ENCODE measurements around the gene AGR2. TPM values are rescaled to one million over a fixed set of nuclear protein-coding genes. Genes with fewer than 3 reads are reported as not detected.

The AGR2 gene
- total RNA-seq, 1 experiment from 2014 or later = 0.65 TPM

DNA sequence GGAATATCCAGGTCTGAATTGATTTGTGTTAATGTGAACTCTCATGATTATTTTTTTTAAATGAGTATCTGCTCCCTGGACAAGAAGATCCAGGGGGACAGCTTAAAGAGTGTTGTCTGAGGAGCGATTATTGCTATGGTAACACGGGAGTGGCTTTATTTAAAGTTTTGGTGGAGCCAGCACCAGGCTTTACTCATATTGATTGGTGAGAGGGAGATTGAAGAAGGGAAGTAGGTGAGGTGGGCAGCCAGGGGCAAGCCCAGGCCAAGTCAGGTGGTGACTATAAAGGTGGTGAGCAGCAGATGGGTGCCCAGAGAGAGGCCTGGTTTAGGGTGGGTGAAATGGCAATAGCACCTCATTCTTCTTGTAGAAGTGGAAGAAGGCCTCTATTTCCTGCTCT, 10.2 kb upstream of the AGR2 start:
- no peak for DNase-seq (ENCODE audit: unreplicated experiment)
- BruUV-seq (replicated peaks) = no TSS peak
- TF ChIP-seq, protein P1, sequence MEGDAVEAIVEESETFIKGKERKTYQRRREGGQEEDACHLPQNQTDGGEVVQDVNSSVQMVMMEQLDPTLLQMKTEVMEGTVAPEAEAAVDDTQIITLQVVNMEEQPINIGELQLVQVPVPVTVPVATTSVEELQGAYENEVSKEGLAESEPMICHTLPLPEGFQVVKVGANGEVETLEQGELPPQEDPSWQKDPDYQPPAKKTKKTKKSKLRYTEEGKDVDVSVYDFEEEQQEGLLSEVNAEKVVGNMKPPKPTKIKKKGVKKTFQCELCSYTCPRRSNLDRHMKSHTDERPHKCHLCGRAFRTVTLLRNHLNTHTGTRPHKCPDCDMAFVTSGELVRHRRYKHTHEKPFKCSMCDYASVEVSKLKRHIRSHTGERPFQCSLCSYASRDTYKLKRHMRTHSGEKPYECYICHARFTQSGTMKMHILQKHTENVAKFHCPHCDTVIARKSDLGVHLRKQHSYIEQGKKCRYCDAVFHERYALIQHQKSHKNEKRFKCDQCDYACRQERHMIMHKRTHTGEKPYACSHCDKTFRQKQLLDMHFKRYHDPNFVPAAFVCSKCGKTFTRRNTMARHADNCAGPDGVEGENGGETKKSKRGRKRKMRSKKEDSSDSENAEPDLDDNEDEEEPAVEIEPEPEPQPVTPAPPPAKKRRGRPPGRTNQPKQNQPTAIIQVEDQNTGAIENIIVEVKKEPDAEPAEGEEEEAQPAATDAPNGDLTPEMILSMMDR (IDR thresholded peaks at IDR 0.05; ENCODE audit: unreplicated experiment) = no peak
- no peaks in the 10 kb centered on the region for H3K27me3 Mint-ChIP-seq (ENCODE audit: insufficient read depth, unreplicated experiment)
- CTCF ChIA-PET = no interaction called here
- H3K4me1 Mint-ChIP-seq (ENCODE audit: insufficient read depth, unreplicated experiment) = peaks cover 16% of the 10 kb centered on the region
- POLR2A ChIA-PET = no interaction called here
- no peaks in the 10 kb centered on the region for H3K9me3 Mint-ChIP-seq (ENCODE audit: unreplicated experiment)
- H3K36me3 Mint-ChIP-seq (ENCODE audit: insufficient read depth, unreplicated experiment) = no peaks in the 10 kb centered on the region
- no peak overlapping the region for H3K4me3 Mint-ChIP-seq (ENCODE audit: unreplicated experiment)
- intact Hi-C loops (cut with micrococcal nuclease) = no loop called here
- no peak overlapping the region for H3K27ac Mint-ChIP-seq (ENCODE audit: low read depth, unreplicated experiment)

DNA sequence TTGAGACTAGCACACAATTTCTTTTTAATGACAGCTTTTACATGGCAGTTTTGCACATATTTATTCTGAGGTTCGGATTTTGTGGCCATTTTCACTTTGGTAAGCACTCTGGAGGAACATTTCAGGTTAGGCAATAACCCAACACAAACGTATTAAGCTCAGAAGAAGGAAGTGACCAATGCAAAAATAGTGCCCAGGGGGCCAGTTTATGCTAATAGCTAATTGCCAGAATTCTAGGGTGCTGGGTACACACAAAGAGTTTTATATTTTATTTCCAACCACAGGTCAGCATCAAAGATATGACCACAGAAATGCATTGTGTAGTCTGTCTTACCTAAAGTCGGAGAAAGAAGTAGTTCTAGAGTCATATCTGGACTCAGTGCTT, 8.4 kb upstream of the AGR2 start:
- Mint-ChIP-seq H3K4me1 (ENCODE audit: insufficient read depth, unreplicated experiment) (peaks cover 15% of the 10 kb centered on the region), H3K36me3 (ENCODE audit: insufficient read depth, unreplicated experiment) (no peaks in the 10 kb centered on the region), H3K9me3 (ENCODE audit: unreplicated experiment) (no peaks in the 10 kb centered on the region), H3K4me3 (ENCODE audit: unreplicated experiment) (no peak overlapping the region), H3K27ac (ENCODE audit: low read depth, unreplicated experiment) (no peak overlapping the region), H3K27me3 (ENCODE audit: insufficient read depth, unreplicated experiment) (no peaks in the 10 kb centered on the region)
- BruUV-seq (replicated peaks) = no TSS peak
- TF ChIP-seq, protein P1 (IDR thresholded peaks at IDR 0.05; ENCODE audit: unreplicated experiment) = no peak
- no peak for DNase-seq (ENCODE audit: unreplicated experiment)
- CTCF ChIA-PET = interaction anchor here (0.7 to 1.3 kb wide), 3 partner anchors 44 to 118 kb away, joined by 3 to 4 read pairs (median 3); no protein-coding TSS in a partner anchor
- POLR2A ChIA-PET = interaction anchor here (0.8 to 1.2 kb wide), 3 partner anchors 10 to 92 kb away, joined by 3 to 4 read pairs (median 3); no protein-coding TSS in a partner anchor
- intact Hi-C loops (cut with micrococcal nuclease) = no loop called here

DNA sequence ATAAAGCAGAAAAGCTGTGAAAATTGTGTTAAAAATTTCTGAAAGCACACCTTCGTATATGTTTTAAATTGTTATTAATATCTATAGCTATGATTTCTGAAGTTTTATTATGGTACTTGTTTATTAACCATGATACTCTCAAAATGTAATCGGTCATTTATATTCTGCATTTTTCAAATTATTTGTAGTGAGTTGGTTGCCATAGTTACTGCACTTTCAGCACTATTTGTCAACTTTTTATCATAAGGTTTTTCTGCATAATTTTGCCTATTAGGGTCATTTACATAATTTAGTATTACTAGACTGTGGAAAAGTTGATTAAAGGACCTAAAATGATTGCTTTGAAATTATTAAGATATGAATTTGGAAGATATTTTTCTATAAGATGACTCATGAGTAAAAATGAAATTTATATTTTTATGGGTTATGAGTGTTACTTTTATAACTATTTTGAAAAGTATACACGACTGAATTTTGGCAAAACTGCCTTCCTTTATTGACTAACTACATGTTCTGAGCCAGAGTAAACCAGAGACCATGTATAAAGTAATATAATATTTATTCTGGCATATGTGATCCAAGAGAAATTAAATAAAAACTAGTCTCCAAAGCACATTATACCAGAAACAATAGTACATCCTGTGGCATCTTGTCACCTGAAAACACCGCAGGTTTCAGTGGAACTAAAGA, 7.9 kb upstream of the AGR2 start:
- BruUV-seq (replicated peaks) = no TSS peak
- Mint-ChIP-seq H3K36me3 (ENCODE audit: insufficient read depth, unreplicated experiment) (no peaks in the 10 kb centered on the region), H3K4me1 (ENCODE audit: insufficient read depth, unreplicated experiment) (peaks cover 9% of the 10 kb centered on the region), H3K4me3 (ENCODE audit: unreplicated experiment) (no peak overlapping the region), H3K27me3 (ENCODE audit: insufficient read depth, unreplicated experiment) (no peaks in the 10 kb centered on the region), H3K9me3 (ENCODE audit: unreplicated experiment) (no peaks in the 10 kb centered on the region), H3K27ac (ENCODE audit: low read depth, unreplicated experiment) (no peak overlapping the region)
- DNase-seq (ENCODE audit: unreplicated experiment) = no peak
- ChIA-PET POLR2A (interaction anchor here (0.7 to 1.2 kb wide), 4 partner anchors 9 to 92 kb away, joined by 3 to 4 read pairs (median 3); no protein-coding TSS in a partner anchor), CTCF (interaction anchor here (0.7 to 1.3 kb wide), 2 partner anchors 45 to 118 kb away, joined by 3 to 4 read pairs; no protein-coding TSS in a partner anchor)
- intact Hi-C loops (cut with micrococcal nuclease) = no loop called here
- TF ChIP-seq, protein P1 (IDR thresholded peaks at IDR 0.05; ENCODE audit: unreplicated experiment) = no peak

DNA sequence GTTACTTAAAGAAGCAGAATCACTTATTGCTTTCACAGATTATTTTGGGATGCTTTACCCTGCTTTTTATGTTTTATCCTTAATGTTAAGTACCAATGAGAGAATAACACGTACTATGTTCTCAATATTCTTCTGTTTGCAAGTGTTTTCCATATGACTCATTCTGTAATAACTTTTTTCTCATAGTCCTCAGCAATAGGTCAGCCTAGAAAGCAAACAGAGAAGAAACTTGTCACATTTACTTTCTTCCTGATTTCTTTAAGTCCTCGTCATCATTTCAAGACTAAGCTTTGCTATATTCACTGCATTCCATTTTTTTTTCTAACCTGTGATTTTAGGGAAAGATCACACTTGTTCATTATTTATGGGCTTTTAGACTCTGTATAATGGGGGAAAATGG, 6.8 kb upstream of the AGR2 start:
- Mint-ChIP-seq H3K27me3 (ENCODE audit: insufficient read depth, unreplicated experiment) (no peaks in the 10 kb centered on the region), H3K9me3 (ENCODE audit: unreplicated experiment) (no peaks in the 10 kb centered on the region), H3K4me3 (ENCODE audit: unreplicated experiment) (no peak overlapping the region), H3K36me3 (ENCODE audit: insufficient read depth, unreplicated experiment) (no peaks in the 10 kb centered on the region), H3K4me1 (ENCODE audit: insufficient read depth, unreplicated experiment) (peaks cover 6% of the 10 kb centered on the region), H3K27ac (ENCODE audit: low read depth, unreplicated experiment) (peak overlapping the region; percentile 42)
- TF ChIP-seq, protein P1 (IDR thresholded peaks at IDR 0.05; ENCODE audit: unreplicated experiment) = no peak
- intact Hi-C loops (cut with micrococcal nuclease) = no loop called here
- peak; percentile 27 for DNase-seq (ENCODE audit: unreplicated experiment)
- ChIA-PET CTCF (no interaction called here), POLR2A (no interaction called here)
- no TSS peak for BruUV-seq (replicated peaks)

Measured in MCF 10A (cell line).